Right lobe of liver (tissue), 4 donors: ENCODE results near the gene CCDC61.

ENCODE experiments used
- POLR2A ChIP-seq: fragments of 450-650 bp; IDR thresholded peaks from one replicate; pipeline ENCODE4 v1.6.1; 2017; ENCODE audit warnings: antibody characterized with exemption, mild to moderate bottlenecking
- TF ChIP-seq, protein P1 (sequence below), 4 donors: fragments of 200-600 bp in 3 of 4; fragments of 450-650 bp in 1 of 4; IDR thresholded peaks; one replicate each; pipeline versions ENCODE4 v1.5.1 to v1.8.0; 2016 to 2022; ENCODE audit warnings: antibody characterized with exemption in 4 of 4, mild to moderate bottlenecking in 2 of 4
- donor health status: DM: no; HTN: no; CAD: no.
- donor health status: DM: no; HTN: no; CAD: no.
- donor health status: DM: no; HTN: yes; CAD: no.

DNA sequence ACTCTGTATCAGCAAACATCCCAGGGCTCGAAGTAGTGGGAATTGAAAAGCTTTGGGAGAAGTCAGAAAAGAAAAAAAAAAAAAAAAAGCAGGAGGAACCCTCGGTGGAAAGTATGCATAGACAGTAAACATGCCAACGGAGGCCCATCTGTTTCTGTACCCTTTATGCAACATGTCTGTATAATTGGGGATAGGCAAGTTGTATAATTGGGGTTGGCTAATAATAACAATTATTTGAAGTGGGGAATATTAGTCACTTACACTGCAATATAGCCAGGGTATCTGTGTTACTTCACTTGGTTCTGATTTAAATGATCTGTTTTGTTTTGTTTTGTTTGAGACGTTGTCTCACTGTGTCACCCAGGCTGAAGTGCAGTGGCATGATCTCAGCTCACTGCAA is 57.6 kb downstream of the CCDC61 start:
- no peak for TF ChIP-seq POLR2A
- TF ChIP-seq, protein P1, sequence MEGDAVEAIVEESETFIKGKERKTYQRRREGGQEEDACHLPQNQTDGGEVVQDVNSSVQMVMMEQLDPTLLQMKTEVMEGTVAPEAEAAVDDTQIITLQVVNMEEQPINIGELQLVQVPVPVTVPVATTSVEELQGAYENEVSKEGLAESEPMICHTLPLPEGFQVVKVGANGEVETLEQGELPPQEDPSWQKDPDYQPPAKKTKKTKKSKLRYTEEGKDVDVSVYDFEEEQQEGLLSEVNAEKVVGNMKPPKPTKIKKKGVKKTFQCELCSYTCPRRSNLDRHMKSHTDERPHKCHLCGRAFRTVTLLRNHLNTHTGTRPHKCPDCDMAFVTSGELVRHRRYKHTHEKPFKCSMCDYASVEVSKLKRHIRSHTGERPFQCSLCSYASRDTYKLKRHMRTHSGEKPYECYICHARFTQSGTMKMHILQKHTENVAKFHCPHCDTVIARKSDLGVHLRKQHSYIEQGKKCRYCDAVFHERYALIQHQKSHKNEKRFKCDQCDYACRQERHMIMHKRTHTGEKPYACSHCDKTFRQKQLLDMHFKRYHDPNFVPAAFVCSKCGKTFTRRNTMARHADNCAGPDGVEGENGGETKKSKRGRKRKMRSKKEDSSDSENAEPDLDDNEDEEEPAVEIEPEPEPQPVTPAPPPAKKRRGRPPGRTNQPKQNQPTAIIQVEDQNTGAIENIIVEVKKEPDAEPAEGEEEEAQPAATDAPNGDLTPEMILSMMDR (IDR thresholded peaks at IDR 0.05), result no peak
